A549 (cell line): Measurements from ENCODE around the gene TOM1L2. TPM values are rescaled to one million over a fixed set of nuclear protein-coding genes. Genes with fewer than 3 reads are reported as not detected.
A peak's percentile ranks its signal among the peaks of the same experiment; 100 is the strongest.

Experiments
- ATAC-seq, 2 experiments: fragments of 200-7000 bp in 1 of 2; fragments of >200 bp in 1 of 2; cut with Nextera tagmentation in 1 of 2; cut with Tn5 transposase in 1 of 2; 3 replicates each; pipeline versions ENCODE4 v1.8.0 to v1.9.1; 2018 to 2020; ENCODE audit warnings: mild to moderate bottlenecking in 1 of 2, moderate library complexity in 1 of 2
- CTCF ChIA-PET: fragments of 300-600 bp; sonication (Branson Sonifier 250); formaldehyde crosslinking; extraction: SDS; loops from one replicate; lab custom pipeline; 2021; ENCODE audit warnings: antibody characterized with exemption, inconsistent platforms; lab: Yijun Ruan, JAX
- POLR2A ChIA-PET: fragments of 350-600 bp; formaldehyde crosslinking; extraction: SDS; loops from one replicate; lab custom pipeline; 2021; ENCODE audit warnings: antibody characterized with exemption, inconsistent platforms; lab: Yijun Ruan, JAX
- DNase-seq, 2 experiments: peaks; one replicate each; pipeline versions ENCODE4 v3.0.0 to v3.0.0-alpha.2; 2011 to 2016; ENCODE audit warnings: low read depth in 1 of 2, low spot score in 1 of 2
- FAIRE-seq: peaks from 2 replicates; lab custom pipeline; 2011; peaks lifted over from hg19 to GRCh38; lab: Jason Lieb, UNC
- H3K27ac ChIP-seq, 2 experiments: fragments of >200 bp; sonication (Bioruptor Twin); formaldehyde crosslinking; 3 replicates each; pipeline ENCODE4 v1.5.1; 2016 to 2017
- H3K4me1 ChIP-seq: fragments of >200 bp; sonication (Bioruptor Twin); formaldehyde crosslinking; 3 replicates; pipeline ENCODE4 v1.6.1; 2016
- H3K4me2 ChIP-seq: fragments of >200 bp; sonication (Bioruptor Twin); formaldehyde crosslinking; 3 replicates; pipeline ENCODE4 v1.6.1; 2016
- H3K4me3 ChIP-seq: fragments of >200 bp; sonication (Bioruptor Twin); formaldehyde crosslinking; 3 replicates; pipeline ENCODE4 v1.5.1; 2016
- H3K9me3 ChIP-seq: fragments of >200 bp; sonication (Bioruptor Twin); formaldehyde crosslinking; 3 replicates; pipeline ENCODE4 v1.6.1; 2016
- ATOH8 ChIP-seq: fragments of 250-450 bp; sonication (Bioruptor Pico); IDR thresholded peaks from 2 replicates; pipeline ENCODE4 v1.5.0; 2020; ENCODE audit warnings: low read depth, mild to moderate bottlenecking, moderate library complexity
- BHLHE40 ChIP-seq: IDR thresholded peaks from 2 replicates; pipeline ENCODE4 v1.6.1; 2012; ENCODE audit warnings: low read depth, low read length, inconsistent platforms
- CEBPB ChIP-seq, 2 experiments: fragments of >200 bp in 1 of 2; sonication (Bioruptor Twin) in 1 of 2; formaldehyde crosslinking in 1 of 2; IDR thresholded peaks; 2 replicates each; pipeline ENCODE4 v1.6.1; 2012 to 2016
- EHMT2 ChIP-seq: fragments of 200-600 bp; sonication (generic); IDR thresholded peaks from 2 replicates; pipeline ENCODE4 v1.6.1; 2016; ENCODE audit warnings: antibody characterized with exemption, low read depth, mild to moderate bottlenecking, moderate library complexity
- ELK1 ChIP-seq: fragments of 150-350 bp; IDR thresholded peaks from 2 replicates; pipeline ENCODE4 v1.6.1; 2014; ENCODE audit warnings: low read depth, mild to moderate bottlenecking, low read length
- HEYL ChIP-seq: fragments of 250-450 bp; sonication (Bioruptor Pico); IDR thresholded peaks from 2 replicates; pipeline ENCODE4 v1.8.0; 2021; ENCODE audit warnings: mild to moderate bottlenecking, moderate library complexity
- HOXB13 ChIP-seq: fragments of 250-450 bp; sonication (Bioruptor Pico); IDR thresholded peaks from 2 replicates; pipeline ENCODE4 v1.5.0; 2020; ENCODE audit warnings: low read depth, mild to moderate bottlenecking, moderate library complexity
- KDM1A ChIP-seq: fragments of 200-600 bp; sonication (generic); IDR thresholded peaks from 2 replicates; pipeline ENCODE4 v1.6.1; 2016; ENCODE audit warnings: low read depth, mild to moderate bottlenecking
- MAFK ChIP-seq: fragments of 450-650 bp; IDR thresholded peaks from 2 replicates; pipeline ENCODE4 v1.6.1; 2014; ENCODE audit not compliant: partially characterized antibody
- MYC ChIP-seq: IDR thresholded peaks from 2 replicates; pipeline ENCODE4 v1.6.1; 2012; ENCODE audit warnings: mild to moderate bottlenecking, inconsistent platforms, low read length, improper control_type of control experiment, borderline replicate concordance
- NPAS2 ChIP-seq: fragments of 250-450 bp; sonication (Bioruptor Pico); IDR thresholded peaks from 2 replicates; pipeline ENCODE4 v1.8.0; 2022; ENCODE audit warnings: mild to moderate bottlenecking, moderate library complexity, borderline replicate concordance
- NR3C1 ChIP-seq: fragments of >200 bp; sonication (Bioruptor Twin); formaldehyde crosslinking; IDR thresholded peaks from 3 replicates; pipeline ENCODE4 v1.6.1; 2017
- PHF8 ChIP-seq: fragments of 200-600 bp; sonication (generic); IDR thresholded peaks from 2 replicates; pipeline ENCODE4 v1.6.1; 2016; ENCODE audit warnings: low read depth, mild to moderate bottlenecking, antibody characterized with exemption, moderate library complexity, borderline replicate concordance
- RAD21 ChIP-seq, 2 experiments: fragments of >200 bp in 1 of 2; sonication (Bioruptor Twin) in 1 of 2; formaldehyde crosslinking in 1 of 2; IDR thresholded peaks in 1 of 2; conservative IDR thresholded peaks in 1 of 2; 2 replicates in 1 of 2; 3 replicates in 1 of 2; pipeline ENCODE4 v1.6.1; 2012 to 2018; ENCODE audit warnings: inconsistent platforms in 1 of 2
- RCOR1 ChIP-seq: fragments of 150-350 bp; IDR thresholded peaks from 2 replicates; pipeline ENCODE4 v1.6.1; 2014; ENCODE audit warnings: antibody characterized with exemption, low read length, low read depth
- REST ChIP-seq: fragments of 200-600 bp; sonication (generic); IDR thresholded peaks from 2 replicates; pipeline ENCODE4 v1.6.1; 2016; ENCODE audit warnings: antibody characterized with exemption, mild to moderate bottlenecking, moderate library complexity
- RFX5 ChIP-seq: fragments of 450-650 bp; IDR thresholded peaks from 2 replicates; pipeline ENCODE4 v1.7.1; 2014; ENCODE audit warnings: antibody characterized with exemption, mild to moderate bottlenecking, moderate library complexity
- SREBF2 ChIP-seq: fragments of 450-650 bp; IDR thresholded peaks from 2 replicates; pipeline ENCODE4 v1.6.1; 2014; ENCODE audit warnings: mild to moderate bottlenecking, moderate library complexity
- TFCP2L1 ChIP-seq: fragments of 250-450 bp; sonication (Bioruptor Pico); IDR thresholded peaks from 2 replicates; pipeline ENCODE4 v1.5.0; 2021; ENCODE audit warnings: mild to moderate bottlenecking
- ZSCAN20 ChIP-seq: fragments of 250-450 bp; sonication (Bioruptor Pico); IDR thresholded peaks from 2 replicates; pipeline ENCODE4 v1.8.0; 2022; ENCODE audit warnings: mild to moderate bottlenecking, moderate library complexity
- WGBS: methylation state at CpG from one replicate; pipeline ENCODE4 v1.1.6; 2017; ENCODE audit errors: missing lambda C conversion rate; 5-methylcytosine and 5-hydroxymethylcytosine counted together
- polyA plus RNA-seq, 4 experiments: library from polyadenylated mRNA; depleted of rRNA in 3 of 4; stranded (reverse); fragments of >200 nt; fragmentation: RNase III in 1 of 4; extraction: RNeasy Plus Mini Kit Qiagen cat#74134 plus additional on column Dnase treatment in 1 of 4; gene quantifications; 2 replicates in 3 of 4; 3 replicates in 1 of 4; pipeline ENCODE4 v1.2.3, GENCODE V29; 2011 to 2017

The TOM1L2 gene
- polyA plus RNA-seq, 2 of the 4 experiments (the other 2 are of a cell fraction) = 19.2 to 24.7 TPM

- 81% methylated on average over 9 of the region's 9 CpGs for WGBS
- no peak for FAIRE-seq
- CTCF ChIA-PET = interaction anchor here (0.8 to 9.2 kb wide), 5 partner anchors 15 to 129 kb away, joined by 3 to 122 read pairs (median 5); no protein-coding TSS in a partner anchor
- Histone ChIP-seq H3K4me2 (no peak overlapping the region), H3K4me3 (no peak overlapping the region), H3K9me3 (no peaks in the 10 kb centered on the region)
- TF ChIP-seq KDM1A (no peak), TFCP2L1 (CRISPR knock-in tag) (no peak)
- TF ChIP-seq, all 56 proteins: peak for 0
- no peak for ATAC-seq
- POLR2A ChIA-PET = no interaction called here
- Histone ChIP-seq H3K27ac (peak overlapping the region in 1 of 2 experiments; percentile 5; a peak in 2 of 6 replicates), H3K4me1 (peaks cover 39% of the 10 kb centered on the region)
- no peak for DNase-seq
Measured at GRCh38 chr17:17904166-17905035, 67.8 kb downstream of the TOM1L2 start.

GRCh38 chr17:17902877-17903276, 69.3 kb downstream of the TOM1L2 start:
- Histone ChIP-seq H3K4me2 (no peak overlapping the region; the same call in 2 of the 3 replicates), H3K4me1 (peaks cover 40% of the 10 kb centered on the region), H3K27ac (peak overlapping the region in 1 of 2 experiments; percentile 84; a peak in 1 of 6 replicates), H3K9me3 (no peaks in the 10 kb centered on the region), H3K4me3 (no peak overlapping the region)
- ChIA-PET CTCF (interaction anchor here (1.3 to 9.2 kb wide), 3 partner anchors 9 to 17 kb away, joined by 4 to 122 read pairs (median 121); no protein-coding TSS in a partner anchor), POLR2A (no interaction called here)
- no peak for TF ChIP-seq PHF8
- TF ChIP-seq ATOH8 = no peak
- TF ChIP-seq ELK1 = no peak
- TF ChIP-seq REST = no peak
- TF ChIP-seq MYC = no peak
- no peak for TF ChIP-seq HEYL
- no peak for TF ChIP-seq RFX5
- no peak for TF ChIP-seq RAD21 (conservative IDR thresholded peaks at IDR 0.05 in 1 of 2, IDR thresholded peaks at IDR 0.05 in 1 of 2)
- no peak for TF ChIP-seq EHMT2
- TF ChIP-seq BHLHE40 = no peak
- TF ChIP-seq CEBPB (IDR thresholded peaks at IDR 0.05) = no peak
- no peak for TF ChIP-seq SREBF2
- no peak for TF ChIP-seq NR3C1
- TF ChIP-seq ZSCAN20 (CRISPR knock-in tag) = no peak
- TF ChIP-seq MAFK = no peak
- TF ChIP-seq HOXB13 = no peak
- no peak for TF ChIP-seq RCOR1
- no peak for TF ChIP-seq NPAS2 (CRISPR knock-in tag)
- FAIRE-seq = no peak
- ATAC-seq = no peak
- 90% methylated on average over 4 of the region's 4 CpGs for WGBS
- DNase-seq = no peak
